H54 (cell line): ENCODE data around the gene CCDC7.
A peak's percentile ranks its signal among the peaks of the same experiment; 100 is the strongest.
"Not testable (repeated sequence)": the region's sequence is repeated elsewhere in the genome, so short reads cannot be mapped to it uniquely, and the experiment has no call there.

Experiments used
- DNase-seq: peaks from one replicate; pipeline ENCODE4 v3.0.0; 2011; ENCODE audit warnings: low spot score, mixed read lengths; ENCODE audit not compliant: insufficient read length
- FAIRE-seq: peaks from 3 replicates; lab custom pipeline; 2011; peaks lifted over from hg19 to GRCh38; lab: Jason Lieb, UNC
- POLR2A ChIP-seq: IDR thresholded peaks from 2 replicates; pipeline ENCODE4 v1.6.1; 2011; ENCODE audit warnings: low read depth, mild to moderate bottlenecking, low read length

CCDC7 gene

DNA sequence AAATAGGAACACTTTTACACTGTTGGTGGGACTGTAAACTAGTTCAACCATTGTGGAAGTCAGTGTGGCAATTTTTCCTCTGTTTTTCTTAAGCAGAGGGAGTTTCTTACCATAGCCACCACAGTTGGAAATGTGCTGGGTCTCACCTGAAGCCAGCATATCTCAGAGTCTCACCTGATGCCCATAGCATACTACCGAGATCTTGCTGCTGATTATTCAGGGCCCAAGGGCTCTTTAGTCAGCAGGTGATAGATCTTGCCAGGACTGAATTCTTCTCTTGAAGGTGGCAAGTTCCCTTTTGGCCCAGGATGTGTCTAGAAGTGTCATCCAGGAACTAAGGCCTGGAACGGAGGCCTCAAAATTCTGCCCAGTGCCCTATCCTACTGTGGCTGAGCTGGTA lies 215.4 kb downstream of the CCDC7 start:
- TF ChIP-seq POLR2A: no peak

GRCh38 chr10:32680803-32681557 lies 235.0 kb downstream of the CCDC7 start:
- no peak for TF ChIP-seq POLR2A
- no peak for DNase-seq
- FAIRE-seq: peak; percentile 93

More for the DNA sequence above, 215.4 kb downstream of the CCDC7 start:
- no peak for DNase-seq
- FAIRE-seq: no peak

- DNase-seq (no peak), FAIRE-seq (no peak)
- no peak for TF ChIP-seq POLR2A
Observed at GRCh38 chr10:32684291-32684690, 238.4 kb downstream of the CCDC7 start.

GRCh38 chr10:32687116-32687515 lies 241.2 kb downstream of the CCDC7 start:
- TF ChIP-seq POLR2A: no peak
- DNase-seq: no peak
- FAIRE-seq: peak; percentile 20

GRCh38 chr10:32687546-32687945 lies 241.6 kb downstream of the CCDC7 start:
- no peak for TF ChIP-seq POLR2A
- DNase-seq (no peak), FAIRE-seq (no peak)

- DNase-seq (peak; percentile 53), FAIRE-seq (peak; percentile 94)
- no peak for TF ChIP-seq POLR2A
Observed at GRCh38 chr10:32692174-32692573, 246.2 kb downstream of the CCDC7 start.

- TF ChIP-seq POLR2A: no peak
- DNase-seq (no peak), FAIRE-seq (no peak)
Observed at GRCh38 chr10:32693441-32693979, 247.6 kb downstream of the CCDC7 start.

DNA sequence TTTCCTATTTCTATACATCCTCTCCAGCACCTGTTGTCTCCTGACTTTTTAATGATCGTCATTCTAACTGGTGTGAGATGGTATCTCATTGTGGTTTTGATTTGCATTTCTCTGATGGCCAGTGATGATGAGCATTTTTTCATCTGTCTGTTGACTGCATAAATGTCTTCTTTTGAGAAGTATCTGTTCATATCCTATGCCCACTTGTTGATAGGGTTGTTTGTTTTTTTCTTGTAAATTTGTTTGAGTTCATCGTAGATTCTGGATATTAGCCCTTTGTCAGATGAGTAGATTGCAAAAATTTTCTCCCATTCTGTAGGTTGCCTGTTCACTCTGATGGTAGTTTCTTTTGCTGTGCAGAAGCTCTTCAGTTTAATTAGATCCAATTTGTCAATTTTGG lies 253.7 kb downstream of the CCDC7 start:
- not testable (repeated sequence) for DNase-seq, FAIRE-seq

- no peak for DNase-seq
- no peak for TF ChIP-seq POLR2A
- FAIRE-seq: no peak
Observed at GRCh38 chr10:32713560-32713959, 267.6 kb downstream of the CCDC7 start.

DNA sequence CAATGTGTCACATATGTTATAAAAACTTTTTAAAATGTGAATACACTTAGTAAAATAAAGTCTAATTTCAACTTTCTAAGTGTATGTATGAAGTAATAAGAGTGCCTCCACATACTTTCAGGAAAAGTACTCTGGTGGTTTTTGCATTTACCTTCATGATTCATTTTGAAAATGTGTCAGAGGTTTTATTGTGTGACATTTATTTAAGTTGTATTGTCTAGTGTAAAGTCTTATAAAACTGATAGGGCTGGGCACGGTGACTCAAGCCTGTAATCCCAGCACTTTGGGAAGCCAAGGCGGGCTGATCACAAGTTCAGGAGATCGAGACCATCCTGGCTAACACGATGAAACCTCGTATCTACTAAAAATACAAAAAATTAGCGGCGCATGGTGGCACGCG lies 285.6 kb downstream of the CCDC7 start:
- no peak for FAIRE-seq
- no peak for DNase-seq
- TF ChIP-seq POLR2A: no peak

GRCh38 chr10:32738958-32739357 lies 293.0 kb downstream of the CCDC7 start:
- no peak for TF ChIP-seq POLR2A
- FAIRE-seq (no peak), DNase-seq (no peak)

GRCh38 chr10:32744321-32744720 lies 298.4 kb downstream of the CCDC7 start:
- FAIRE-seq (no peak), DNase-seq (no peak)
- TF ChIP-seq POLR2A: no peak

GRCh38 chr10:32746869-32747268 lies 300.9 kb downstream of the CCDC7 start:
- FAIRE-seq (no peak), DNase-seq (no peak)
- no peak for TF ChIP-seq POLR2A

- no peak for DNase-seq
- no peak for FAIRE-seq
- no peak for TF ChIP-seq POLR2A
Observed at GRCh38 chr10:32751582-32751981, 305.6 kb downstream of the CCDC7 start.

DNA sequence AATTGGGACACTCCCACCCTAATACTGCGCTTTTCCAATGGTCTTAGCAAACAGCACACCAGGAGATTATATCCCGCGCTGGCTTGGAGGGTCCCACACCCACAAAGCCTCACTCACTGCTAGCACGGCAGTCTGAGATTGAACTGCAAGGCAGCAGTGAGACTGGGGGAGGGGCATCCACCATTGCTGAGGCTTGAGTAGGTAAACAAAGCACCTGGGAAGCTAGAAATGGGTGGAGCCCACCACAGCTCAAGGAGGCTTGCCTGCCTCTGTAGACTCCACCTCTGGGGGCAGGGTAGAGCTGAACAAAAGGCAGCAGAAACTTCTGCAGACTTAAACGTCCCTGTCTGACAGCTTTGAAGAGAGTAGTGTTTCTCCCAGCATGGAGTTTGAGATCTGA lies 309.0 kb downstream of the CCDC7 start:
- not testable (repeated sequence) for FAIRE-seq, DNase-seq
